ENCODE results near the gene MROH7.
A peak's percentile ranks its signal among the peaks of the same experiment; 100 is the strongest.

Gene MROH7

DNA sequence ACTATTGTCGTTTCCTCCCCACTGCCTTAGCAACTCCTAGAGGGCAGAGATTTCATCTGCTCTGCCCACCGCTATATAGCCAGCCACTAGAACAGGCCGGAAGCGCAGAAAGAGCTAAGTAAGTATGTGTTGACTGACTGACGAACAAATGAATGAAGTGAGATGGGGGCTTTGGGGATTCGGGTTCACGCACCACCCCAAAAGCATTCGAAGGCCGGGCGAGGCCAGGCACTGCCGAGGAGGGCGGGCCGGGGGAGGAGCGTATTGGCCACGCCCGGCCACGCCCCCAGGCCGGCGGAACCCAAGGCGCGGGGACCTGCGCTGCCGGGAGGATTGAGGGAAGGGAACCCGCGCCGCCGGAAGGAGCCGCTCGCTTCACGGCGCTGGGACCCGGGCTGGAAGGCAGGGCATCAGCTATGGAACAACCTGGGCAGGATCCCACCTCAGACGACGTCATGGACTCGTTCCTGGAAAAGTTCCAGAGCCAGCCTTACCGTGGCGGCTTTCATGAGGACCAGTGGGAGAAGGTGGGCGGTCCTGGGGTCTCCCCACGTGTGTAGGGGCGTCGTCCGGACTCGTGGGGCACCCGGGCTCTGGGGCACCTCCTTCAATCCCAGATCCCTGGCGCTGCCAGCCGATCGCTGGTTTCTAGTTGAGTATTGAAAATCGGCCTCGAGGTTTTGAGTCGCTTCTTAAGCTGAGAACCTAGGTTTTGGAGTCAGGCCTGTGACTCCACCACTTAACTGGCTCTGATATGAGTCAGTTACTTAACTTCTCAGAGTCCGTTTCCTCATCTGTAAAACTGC lies 74.1 kb downstream of the MROH7 start, which contains the start of gene TTC4:
TTC4 (plus strand) TSS at position 369 of the 806 bp plus-strand sequence; CDS start at position 417, 48 bp downstream.
- H2BK5ac ChIP-seq (ENCODE audit: low read depth, low read length, poor library complexity), result no peak within 1 kb of the TSS
- peak within 1 kb of the TSS; percentile 77 for H2AFZ ChIP-seq (ENCODE audit: insufficient read depth, low read length, poor library complexity)
- H3K27me3 ChIP-seq (ENCODE audit: insufficient read depth, low read length), result no peaks in the 10 kb centered on the region
- H3K27ac ChIP-seq (ENCODE audit: low read depth, low read length), result peak within 1 kb of the TSS; percentile 35
- H2AK5ac ChIP-seq (ENCODE audit: low read length), result peak within 1 kb of the TSS; percentile 33
- peak within 1 kb of the TSS; percentile 84 for H4K12ac ChIP-seq (ENCODE audit: low read depth, low read length)
- H3K23ac ChIP-seq (ENCODE audit: low read length), result no peak within 1 kb of the TSS
- peaks cover 3 to 8% of the 10 kb centered on the region in 2 experiments for H3K36me3 ChIP-seq (ENCODE audit: control insufficient read depth in 1 of 2, insufficient read depth in 2 of 2, low read length in 2 of 2)
- H3K9ac ChIP-seq (ENCODE audit: low read length), result peak within 1 kb of the TSS; percentile 68
- H3K14ac ChIP-seq (ENCODE audit: low read length), result peak within 1 kb of the TSS; percentile 82
- WGBS (ENCODE audit: extremely low coverage, insufficient coverage, insufficient read length), result no CpG with 5 or more reads among the region's 51 CpGs
- peak within 1 kb of the TSS; percentile 27 for H2BK120ac ChIP-seq (ENCODE audit: insufficient read depth, low read length, poor library complexity)
- H3K4me2 ChIP-seq (ENCODE audit: low read length), result peak within 1 kb of the TSS; percentile 83
- H3K9me3 ChIP-seq (ENCODE audit: insufficient read depth, low read depth, low read length), result no peaks in the 10 kb centered on the region
- no peak within 1 kb of the TSS for H2BK12ac ChIP-seq (ENCODE audit: low read length)
- peak within 1 kb of the TSS; percentile 53 for H3K4ac ChIP-seq (ENCODE audit: low read depth, low read length)
- peak; percentile 65 to 88 for DNase-seq
- H4K8ac ChIP-seq (ENCODE audit: low read depth, low read length), result peak within 1 kb of the TSS; percentile 97
- H3K79me2 ChIP-seq (ENCODE audit: control insufficient read depth, insufficient read depth, low read length, poor library complexity), result peaks cover 3% of the 10 kb centered on the region
- H3K18ac ChIP-seq (ENCODE audit: low read length), result peak within 1 kb of the TSS; percentile 86
- H3K79me1 ChIP-seq (ENCODE audit: low read length), result peaks cover 8% of the 10 kb centered on the region
- peak within 1 kb of the TSS; percentile 75 for H4K91ac ChIP-seq (ENCODE audit: low read depth, low read length)
- peak within 1 kb of the TSS; percentile 91 for H3K4me3 ChIP-seq (ENCODE audit: low read depth, low read length)
- peaks cover 4 to 5% of the 10 kb centered on the region in 2 experiments for H3K4me1 ChIP-seq (ENCODE audit: control insufficient read depth in 1 of 2, insufficient read depth in 2 of 2, low read length in 2 of 2)

DNA sequence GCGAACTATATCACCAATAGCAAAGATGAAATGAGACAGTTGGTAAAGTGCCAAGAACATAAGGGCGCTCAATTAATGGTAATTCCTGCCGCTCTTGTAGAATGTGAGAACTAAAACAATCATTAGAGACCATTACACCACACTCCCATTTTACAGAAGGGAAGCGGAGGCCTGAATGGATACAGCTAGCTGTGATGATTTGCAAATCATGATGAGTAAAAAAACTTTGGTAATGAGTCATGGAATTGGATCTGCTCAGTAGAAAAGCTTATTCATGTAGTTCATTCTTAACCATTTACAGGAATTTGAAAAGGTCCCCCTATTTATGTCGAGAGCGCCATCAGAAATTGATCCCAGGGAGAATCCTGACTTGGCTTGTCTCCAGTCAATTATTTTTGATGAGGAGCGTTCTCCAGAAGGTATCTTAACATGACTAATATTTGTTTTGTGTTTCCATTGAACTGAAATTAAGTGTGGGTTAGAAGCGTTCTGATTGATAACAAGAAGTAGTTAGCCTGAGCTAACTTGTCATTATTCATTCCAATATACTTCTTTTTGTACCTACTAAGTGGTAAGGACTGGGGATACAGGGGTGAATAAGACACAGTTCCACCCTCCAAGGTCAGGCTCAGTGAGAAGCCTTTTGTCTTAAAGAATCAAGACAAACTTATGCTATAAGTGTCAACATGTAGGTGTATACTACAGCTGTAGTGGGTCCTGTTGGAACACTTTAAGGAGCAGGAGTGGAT lies 74.9 kb downstream of the MROH7 start:
- DNase-seq, result no peak
- Histone ChIP-seq H2BK120ac (ENCODE audit: insufficient read depth, low read length, poor library complexity) (no peak overlapping the region), H3K4me3 (ENCODE audit: low read depth, low read length) (no peak overlapping the region), H3K4ac (ENCODE audit: low read depth, low read length) (no peak overlapping the region), H2BK12ac (ENCODE audit: low read length) (no peak overlapping the region), H4K12ac (ENCODE audit: low read depth, low read length) (no peak overlapping the region), H3K9me3 (ENCODE audit: insufficient read depth, low read depth, low read length) (no peaks in the 10 kb centered on the region), H2AFZ (ENCODE audit: insufficient read depth, low read length, poor library complexity) (no peak overlapping the region), H3K79me2 (ENCODE audit: control insufficient read depth, insufficient read depth, low read length, poor library complexity) (peaks cover 3% of the 10 kb centered on the region), H3K9ac (ENCODE audit: low read length) (peak overlapping the region; percentile 68), H4K8ac (ENCODE audit: low read depth, low read length) (peak overlapping the region; percentile 97), H3K4me2 (ENCODE audit: low read length) (peak overlapping the region; percentile 83), H3K27me3 (ENCODE audit: insufficient read depth, low read length) (no peaks in the 10 kb centered on the region), H2BK5ac (ENCODE audit: low read depth, low read length, poor library complexity) (no peak overlapping the region), H3K79me1 (ENCODE audit: low read length) (peaks cover 8% of the 10 kb centered on the region), H3K23ac (ENCODE audit: low read length) (no peak overlapping the region), H3K18ac (ENCODE audit: low read length) (no peak overlapping the region), H3K27ac (ENCODE audit: low read depth, low read length) (peak overlapping the region; percentile 35), H3K36me3 (ENCODE audit: control insufficient read depth in 1 of 2, insufficient read depth in 2 of 2, low read length in 2 of 2) (peaks cover 3 to 8% of the 10 kb centered on the region in 2 experiments), H4K91ac (ENCODE audit: low read depth, low read length) (no peak overlapping the region), H3K14ac (ENCODE audit: low read length) (no peak overlapping the region), H3K4me1 (ENCODE audit: control insufficient read depth in 1 of 2, insufficient read depth in 2 of 2, low read length in 2 of 2) (peaks cover 4 to 5% of the 10 kb centered on the region in 2 experiments), H2AK5ac (ENCODE audit: low read length) (no peak overlapping the region)
- no CpG with 5 or more reads among the region's 8 CpGs for WGBS (ENCODE audit: extremely low coverage, insufficient coverage, insufficient read length)

- Histone ChIP-seq H2AK5ac (ENCODE audit: low read length) (no peak overlapping the region), H3K36me3 (ENCODE audit: control insufficient read depth in 1 of 2, insufficient read depth in 2 of 2, low read length in 2 of 2) (peaks cover 7 to 20% of the 10 kb centered on the region in 2 experiments), H3K4me3 (ENCODE audit: low read depth, low read length) (no peak overlapping the region), H4K8ac (ENCODE audit: low read depth, low read length) (no peak overlapping the region), H3K27ac (ENCODE audit: low read depth, low read length) (no peak overlapping the region), H3K18ac (ENCODE audit: low read length) (no peak overlapping the region), H4K91ac (ENCODE audit: low read depth, low read length) (no peak overlapping the region), H3K4ac (ENCODE audit: low read depth, low read length) (no peak overlapping the region), H2BK120ac (ENCODE audit: insufficient read depth, low read length, poor library complexity) (no peak overlapping the region), H3K9me3 (ENCODE audit: insufficient read depth, low read depth, low read length) (no peaks in the 10 kb centered on the region), H3K23ac (ENCODE audit: low read length) (no peak overlapping the region), H2AFZ (ENCODE audit: insufficient read depth, low read length, poor library complexity) (no peak overlapping the region), H3K4me2 (ENCODE audit: low read length) (no peak overlapping the region), H3K79me1 (ENCODE audit: low read length) (no peaks in the 10 kb centered on the region), H3K27me3 (ENCODE audit: insufficient read depth, low read length) (no peaks in the 10 kb centered on the region), H2BK12ac (ENCODE audit: low read length) (no peak overlapping the region), H3K4me1 (ENCODE audit: control insufficient read depth in 1 of 2, insufficient read depth in 2 of 2, low read length in 2 of 2) (no peaks in the 10 kb centered on the region), H2BK5ac (ENCODE audit: low read depth, low read length, poor library complexity) (no peak overlapping the region), H4K12ac (ENCODE audit: low read depth, low read length) (no peak overlapping the region), H3K14ac (ENCODE audit: low read length) (no peak overlapping the region), H3K79me2 (ENCODE audit: control insufficient read depth, insufficient read depth, low read length, poor library complexity) (no peaks in the 10 kb centered on the region), H3K9ac (ENCODE audit: low read length) (no peak overlapping the region)
- no peak for DNase-seq
Measured at GRCh38 chr1:54721719-54722118, 80.1 kb downstream of the MROH7 start.

DNA sequence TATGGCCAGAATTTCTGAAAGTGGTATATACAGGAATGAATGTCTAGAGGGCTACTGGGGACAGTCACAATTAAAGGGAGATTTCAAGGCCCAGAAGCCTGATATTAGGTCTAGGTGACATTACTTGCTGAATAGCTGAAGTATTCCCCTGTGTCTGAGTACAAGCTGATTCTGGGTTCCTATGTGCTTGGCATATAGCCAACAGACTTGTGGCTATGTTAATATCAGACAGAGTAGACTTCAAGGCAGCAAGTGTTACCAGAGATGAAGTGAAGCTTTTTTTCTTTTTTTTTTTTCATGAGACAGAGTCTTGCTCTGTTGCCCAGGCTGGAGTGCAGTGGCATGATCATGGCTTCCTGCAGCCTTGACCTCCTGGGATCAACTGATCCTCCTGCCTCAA lies 82.4 kb downstream of the MROH7 start:
- no peak overlapping the region for H3K9ac ChIP-seq (ENCODE audit: low read length)
- H3K9me3 ChIP-seq (ENCODE audit: insufficient read depth, low read depth, low read length), result no peaks in the 10 kb centered on the region
- no peak for DNase-seq

More for the DNA sequence above, 82.4 kb downstream of the MROH7 start:
- H2BK5ac ChIP-seq (ENCODE audit: low read depth, low read length, poor library complexity), result no peak overlapping the region
- no peak overlapping the region for H3K18ac ChIP-seq (ENCODE audit: low read length)
- no peak overlapping the region for H2BK12ac ChIP-seq (ENCODE audit: low read length)
- H4K12ac ChIP-seq (ENCODE audit: low read depth, low read length), result no peak overlapping the region
- H4K8ac ChIP-seq (ENCODE audit: low read depth, low read length), result no peak overlapping the region
- no peaks in the 10 kb centered on the region for H3K27me3 ChIP-seq (ENCODE audit: insufficient read depth, low read length)
- H3K14ac ChIP-seq (ENCODE audit: low read length), result no peak overlapping the region
- H2BK120ac ChIP-seq (ENCODE audit: insufficient read depth, low read length, poor library complexity), result no peak overlapping the region
- H3K4me3 ChIP-seq (ENCODE audit: low read depth, low read length), result no peak overlapping the region
- H3K4me1 ChIP-seq (ENCODE audit: control insufficient read depth in 1 of 2, insufficient read depth in 2 of 2, low read length in 2 of 2), result no peaks in the 10 kb centered on the region
- H2AFZ ChIP-seq (ENCODE audit: insufficient read depth, low read length, poor library complexity), result no peak overlapping the region
- H4K91ac ChIP-seq (ENCODE audit: low read depth, low read length), result no peak overlapping the region
- no peaks in the 10 kb centered on the region for H3K79me2 ChIP-seq (ENCODE audit: control insufficient read depth, insufficient read depth, low read length, poor library complexity)
- no peak overlapping the region for H2AK5ac ChIP-seq (ENCODE audit: low read length)
- H3K79me1 ChIP-seq (ENCODE audit: low read length), result no peaks in the 10 kb centered on the region
- H3K36me3 ChIP-seq (ENCODE audit: control insufficient read depth in 1 of 2, insufficient read depth in 2 of 2, low read length in 2 of 2), result peaks cover 6 to 22% of the 10 kb centered on the region in 2 experiments
- H3K23ac ChIP-seq (ENCODE audit: low read length), result no peak overlapping the region
- H3K27ac ChIP-seq (ENCODE audit: low read depth, low read length), result no peak overlapping the region
- no peak overlapping the region for H3K4me2 ChIP-seq (ENCODE audit: low read length)
- no peak overlapping the region for H3K4ac ChIP-seq (ENCODE audit: low read depth, low read length)

All from trophoblast cell (in vitro differentiated cells and primary cell).